Activated naive CD4-positive, alpha-beta T cell treated with anti-CD3 and anti-CD28 coated beads, Interleukin-2, amount 50 U/mL, for 72 hours (primary cell): Measurements from ENCODE around the gene TAL1. TPM values are rescaled to one million over a fixed set of nuclear protein-coding genes. Genes with fewer than 3 reads are reported as not detected.

Source experiments
- ATAC-seq, 2 donors: fragments of 150-1000 bp; cut with Tn5 transposase; 2 replicates each; pipeline ENCODE4 v1.10.0; 2021; ENCODE audit warnings: mild to moderate bottlenecking in 2 of 2, moderate library complexity in 2 of 2
- DNase-seq, 2 donors: peaks; one replicate each; pipeline ENCODE4 v3.0.0; 2021 to 2022; ENCODE audit warnings: low spot score in 2 of 2
- H3K27ac Mint-ChIP-seq, 2 donors: one replicate each; pipeline ENCODE4 v1.8.0; 2022; ENCODE audit warnings: mild to moderate bottlenecking in 2 of 2, mixed read lengths in 2 of 2
- H3K36me3 Mint-ChIP-seq, 2 donors: one replicate each; pipeline ENCODE4 v1.8.0; 2022; ENCODE audit warnings: mixed read lengths in 2 of 2
- H3K9me3 Mint-ChIP-seq, 2 donors: one replicate each; pipeline ENCODE4 v1.8.0; 2022; ENCODE audit warnings: mixed read lengths in 2 of 2
- total RNA-seq, 2 donors: library from RNA; stranded (reverse); gene quantifications; one replicate each; pipeline ENCODE4 v1.2.3, GENCODE V29; 2022

Gene TAL1
- total RNA-seq, 2 donors from 2014 or later = 0.11 to 0.14 TPM

GRCh38 chr1:47186267-47187185 lies 45.5 kb downstream of the TAL1 start:
- H3K36me3 Mint-ChIP-seq = no peaks in the 10 kb centered on the region
- no peak for DNase-seq
- no peaks in the 10 kb centered on the region for H3K9me3 Mint-ChIP-seq
- ATAC-seq = no peak
- H3K27ac Mint-ChIP-seq = no peak overlapping the region

GRCh38 chr1:47184822-47185677 lies 47.0 kb downstream of the TAL1 start:
- H3K9me3 Mint-ChIP-seq = no peaks in the 10 kb centered on the region
- ATAC-seq (no peak), DNase-seq (no peak)
- H3K36me3 Mint-ChIP-seq = no peaks in the 10 kb centered on the region
- H3K27ac Mint-ChIP-seq = no peak overlapping the region

GRCh38 chr1:47184090-47184821 lies 47.8 kb downstream of the TAL1 start:
- DNase-seq (no peak), ATAC-seq (no peak)
- Mint-ChIP-seq H3K36me3 (no peaks in the 10 kb centered on the region), H3K27ac (no peak overlapping the region), H3K9me3 (no peaks in the 10 kb centered on the region)

- no peaks in the 10 kb centered on the region for H3K36me3 Mint-ChIP-seq
- no peak for ATAC-seq
- DNase-seq = no peak
- no peaks in the 10 kb centered on the region for H3K9me3 Mint-ChIP-seq
- H3K27ac Mint-ChIP-seq = no peak overlapping the region
Observed at GRCh38 chr1:47183308-47184089, 48.5 kb downstream of the TAL1 start.

- no peak overlapping the region for H3K27ac Mint-ChIP-seq
- ATAC-seq = no peak
- no peak for DNase-seq
- H3K9me3 Mint-ChIP-seq = no peaks in the 10 kb centered on the region
- H3K36me3 Mint-ChIP-seq = no peaks in the 10 kb centered on the region
Observed at GRCh38 chr1:47182676-47183235, 49.3 kb downstream of the TAL1 start.

GRCh38 chr1:47181955-47182675 lies 49.9 kb downstream of the TAL1 start:
- DNase-seq (no peak), ATAC-seq (no peak)
- Mint-ChIP-seq H3K27ac (no peak overlapping the region), H3K9me3 (no peaks in the 10 kb centered on the region), H3K36me3 (no peaks in the 10 kb centered on the region)

GRCh38 chr1:47181095-47181954 lies 50.7 kb downstream of the TAL1 start:
- H3K27ac Mint-ChIP-seq = no peak overlapping the region
- ATAC-seq (no peak), DNase-seq (no peak)
- no peaks in the 10 kb centered on the region for H3K36me3 Mint-ChIP-seq
- H3K9me3 Mint-ChIP-seq = no peaks in the 10 kb centered on the region

- DNase-seq (no peak), ATAC-seq (no peak)
- Mint-ChIP-seq H3K36me3 (no peaks in the 10 kb centered on the region), H3K9me3 (no peaks in the 10 kb centered on the region), H3K27ac (no peak overlapping the region)
Observed at GRCh38 chr1:47180603-47181094, 51.4 kb downstream of the TAL1 start.

GRCh38 chr1:47179988-47180563 lies 51.9 kb downstream of the TAL1 start:
- H3K27ac Mint-ChIP-seq = no peak overlapping the region
- DNase-seq = no peak
- H3K9me3 Mint-ChIP-seq = no peaks in the 10 kb centered on the region
- H3K36me3 Mint-ChIP-seq = no peaks in the 10 kb centered on the region
- no peak for ATAC-seq

GRCh38 chr1:47179017-47179987 lies 52.7 kb downstream of the TAL1 start:
- H3K27ac Mint-ChIP-seq = peak overlapping the region in 1 of 2 donors; percentile 84
- no peaks in the 10 kb centered on the region for H3K36me3 Mint-ChIP-seq
- no peaks in the 10 kb centered on the region for H3K9me3 Mint-ChIP-seq
- peak; percentile 71 to 86 for DNase-seq
- peak; percentile 85 to 87 for ATAC-seq

- no peak overlapping the region for H3K27ac Mint-ChIP-seq
- no peak for DNase-seq
- no peaks in the 10 kb centered on the region for H3K36me3 Mint-ChIP-seq
- no peak for ATAC-seq
- H3K9me3 Mint-ChIP-seq = no peaks in the 10 kb centered on the region
Observed at GRCh38 chr1:47178654-47179016, 53.4 kb downstream of the TAL1 start.

GRCh38 chr1:47178020-47178419 lies 54.0 kb downstream of the TAL1 start:
- ATAC-seq (no peak), DNase-seq (no peak)
- H3K27ac Mint-ChIP-seq = no peak overlapping the region
- H3K9me3 Mint-ChIP-seq = no peaks in the 10 kb centered on the region
- H3K36me3 Mint-ChIP-seq = no peaks in the 10 kb centered on the region

- H3K36me3 Mint-ChIP-seq = no peaks in the 10 kb centered on the region
- peak in 1 of 2 donors; percentile 53 for DNase-seq
- no peaks in the 10 kb centered on the region for H3K9me3 Mint-ChIP-seq
- peak; percentile 46 to 50 for ATAC-seq
- no peak overlapping the region for H3K27ac Mint-ChIP-seq
Observed at GRCh38 chr1:47175227-47175934, 56.6 kb downstream of the TAL1 start.
